GM19467 (cell line): ENCODE results near the gene SLC8A1.

ENCODE experiments used
- ATAC-seq: cut with Tn5 transposase; IDR thresholded peaks from one replicate; pipeline ENCODE4 v1.9.1; 2021; ENCODE audit warnings: mild to moderate bottlenecking, moderate library complexity; ENCODE audit not compliant: unreplicated experiment

Gene SLC8A1

DNA sequence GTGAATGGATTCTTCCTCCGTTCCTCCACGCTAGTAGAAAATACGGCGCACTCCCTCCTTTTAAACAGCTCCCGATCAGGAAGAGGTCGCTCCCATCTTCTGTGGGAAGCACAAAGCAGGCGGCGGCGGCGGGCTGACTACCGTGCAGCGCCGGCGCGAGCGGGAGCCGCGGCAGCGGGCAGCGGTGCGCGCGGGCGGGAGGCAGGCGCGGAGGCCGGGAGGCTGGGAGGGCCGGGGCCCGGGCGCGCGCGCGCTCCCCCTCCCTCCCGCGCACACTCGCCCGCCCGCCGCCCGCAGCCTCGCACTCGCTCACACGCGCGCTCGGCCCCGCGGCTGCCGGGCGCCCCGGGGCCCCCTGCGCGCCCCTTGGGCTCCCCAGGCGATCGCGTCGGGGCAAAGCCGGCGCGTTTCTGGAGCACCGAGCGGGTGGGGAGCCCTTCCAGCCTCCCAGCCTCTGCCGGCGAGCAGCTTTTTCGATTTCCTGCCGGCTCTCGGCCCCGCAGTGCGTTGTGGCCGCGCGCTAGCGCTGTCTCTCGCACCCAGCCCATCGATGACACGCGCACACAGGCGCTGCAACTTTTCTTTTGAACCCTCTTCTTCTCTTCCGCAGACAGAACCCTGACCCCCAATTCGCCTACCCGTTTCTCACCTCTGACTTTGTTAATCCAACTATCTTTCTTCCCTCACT lies at the start of gene SLC8A1:
SLC8A1 (minus strand) TSS at position 173 of the 688 bp plus-strand sequence.
- ATAC-seq, result peak; percentile 51

DNA sequence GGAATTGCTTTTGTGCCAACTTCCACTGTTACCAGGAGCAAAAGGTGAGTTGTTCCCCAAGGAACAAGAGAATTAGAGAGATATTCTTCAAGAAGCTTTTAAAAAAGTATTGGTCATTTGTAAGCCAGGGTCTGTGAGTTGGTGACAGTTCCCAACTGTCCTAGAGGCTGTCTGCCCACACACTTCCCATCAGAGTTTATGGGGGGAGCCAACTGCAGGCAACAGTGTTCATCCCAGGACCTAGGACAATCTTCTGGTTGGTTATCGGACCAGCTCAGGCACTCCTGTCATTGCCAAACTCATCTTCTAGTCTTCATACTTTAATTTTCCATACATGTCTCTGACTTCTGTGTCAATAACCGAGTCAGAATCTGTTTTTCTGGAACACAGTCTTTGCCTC lies 47.5 kb upstream of the SLC8A1 start:
- no peak for ATAC-seq

DNA sequence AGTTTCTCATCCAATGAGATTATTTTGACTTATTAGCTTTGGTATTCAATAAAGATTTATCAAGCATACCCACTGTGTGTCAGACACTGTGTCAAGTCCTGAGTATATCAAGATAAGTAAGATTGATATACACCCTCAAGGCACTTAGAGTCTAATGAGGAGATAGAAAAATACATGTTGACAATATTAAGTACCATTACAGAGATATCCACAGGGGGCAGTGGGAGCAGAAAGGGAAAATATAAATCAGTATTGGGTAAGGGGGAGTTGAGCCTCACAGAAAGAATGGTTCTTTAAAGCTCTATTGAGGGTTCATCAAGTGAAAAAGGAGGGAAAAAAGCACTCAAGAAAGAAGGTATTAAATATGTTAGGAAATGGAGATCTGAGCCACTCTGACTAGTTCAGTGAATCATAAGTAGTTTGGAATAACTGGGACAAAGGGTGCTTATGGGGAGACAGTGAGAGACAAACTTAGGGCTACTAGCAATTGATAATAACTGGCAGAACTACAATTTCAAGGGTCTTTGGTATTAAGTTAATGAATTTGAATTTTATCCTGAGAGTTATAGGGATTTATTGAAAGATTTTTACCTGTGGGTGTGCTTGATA lies 45.5 kb upstream of the SLC8A1 start:
- no peak for ATAC-seq

DNA sequence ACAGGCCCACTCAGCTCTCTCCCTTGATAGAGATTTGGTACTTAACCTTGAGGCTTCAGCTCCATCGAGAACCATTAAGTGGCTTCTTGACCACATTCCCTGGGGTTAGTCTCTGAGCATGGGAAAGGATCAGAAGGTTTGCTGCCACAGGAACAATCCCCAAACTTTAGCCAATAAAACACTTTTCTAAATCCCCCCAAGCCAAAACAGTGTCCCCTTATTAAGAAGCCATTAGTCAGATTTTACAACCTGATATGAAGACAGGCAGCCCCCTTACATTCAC lies 37.7 kb upstream of the SLC8A1 start:
- ATAC-seq, result no peak

DNA sequence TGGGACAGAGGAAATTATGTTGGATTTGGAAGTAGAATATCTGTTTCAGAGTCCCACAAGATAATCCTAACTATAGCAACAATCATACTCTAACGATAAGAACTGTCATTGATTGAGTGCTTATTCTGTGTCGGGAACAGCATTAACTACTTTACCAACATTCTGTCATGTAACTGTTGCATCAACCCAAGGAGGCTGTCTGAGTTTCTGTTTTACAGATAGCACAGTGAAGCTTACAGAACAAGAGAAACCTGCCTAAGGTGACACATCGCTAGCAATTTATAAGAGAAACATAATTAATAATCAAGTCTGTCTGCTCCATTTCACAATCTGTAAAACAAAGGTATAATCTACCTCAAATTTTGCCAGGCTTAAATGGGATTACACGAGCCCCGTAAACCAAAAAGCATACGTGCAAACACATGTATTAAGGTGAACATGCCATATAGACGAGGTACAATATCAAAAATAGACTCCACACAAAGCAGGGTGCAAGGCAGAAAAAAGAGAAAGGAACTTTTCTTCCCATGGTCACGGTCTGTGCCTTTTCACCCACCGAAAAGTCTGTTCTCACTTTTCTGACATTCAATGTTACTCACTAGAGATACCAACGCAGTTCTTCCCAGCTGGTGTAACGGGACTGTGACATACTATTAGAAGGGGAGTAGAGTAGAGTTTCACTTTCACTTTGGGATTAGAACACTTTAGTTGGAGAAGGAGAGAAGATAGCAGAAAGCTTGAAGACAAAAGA lies 37.2 kb upstream of the SLC8A1 start:
- ATAC-seq, result no peak

DNA sequence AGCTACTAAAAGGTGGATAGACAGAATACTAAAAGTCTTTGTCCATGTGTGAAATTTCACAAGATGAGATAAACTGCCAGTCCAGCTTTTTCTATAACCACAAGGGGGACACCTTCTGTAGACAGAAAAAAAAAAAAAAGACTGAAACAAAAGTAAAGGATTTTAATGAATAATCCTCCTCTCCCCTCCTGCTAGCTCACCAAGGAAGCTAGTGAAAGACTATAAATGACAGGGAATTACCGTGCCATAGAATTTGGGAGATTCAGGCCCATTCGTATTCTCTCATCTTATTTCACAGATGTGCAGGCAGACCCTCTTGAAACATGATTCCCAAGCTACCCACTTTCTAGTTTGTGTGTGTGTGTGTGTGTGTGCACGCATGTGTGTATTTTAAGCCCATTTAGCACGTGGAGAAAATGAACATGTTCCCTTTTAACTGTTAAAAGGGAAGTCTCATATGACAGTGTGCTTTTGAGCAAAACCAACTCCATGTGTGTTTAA lies 36.3 kb upstream of the SLC8A1 start:
- ATAC-seq, result no peak

DNA sequence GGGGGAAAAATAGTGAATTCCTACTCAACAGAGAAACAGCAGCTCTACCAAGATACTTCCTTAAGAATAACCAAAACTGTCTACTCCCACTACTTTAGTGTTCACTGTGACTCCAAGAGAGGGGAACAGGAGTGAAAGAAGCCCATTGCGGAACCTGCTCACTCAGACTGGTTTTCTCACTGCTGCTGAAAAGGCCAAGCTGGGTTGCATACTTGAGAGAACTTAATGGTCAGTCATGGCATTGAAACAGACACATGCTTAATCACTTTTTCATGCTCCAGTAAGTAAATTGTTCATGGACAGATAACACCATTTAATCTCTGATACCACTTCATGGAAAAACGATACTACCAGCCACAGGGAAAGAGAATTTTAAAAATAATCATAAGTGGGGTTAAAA lies 35.7 kb upstream of the SLC8A1 start:
- no peak for ATAC-seq

DNA sequence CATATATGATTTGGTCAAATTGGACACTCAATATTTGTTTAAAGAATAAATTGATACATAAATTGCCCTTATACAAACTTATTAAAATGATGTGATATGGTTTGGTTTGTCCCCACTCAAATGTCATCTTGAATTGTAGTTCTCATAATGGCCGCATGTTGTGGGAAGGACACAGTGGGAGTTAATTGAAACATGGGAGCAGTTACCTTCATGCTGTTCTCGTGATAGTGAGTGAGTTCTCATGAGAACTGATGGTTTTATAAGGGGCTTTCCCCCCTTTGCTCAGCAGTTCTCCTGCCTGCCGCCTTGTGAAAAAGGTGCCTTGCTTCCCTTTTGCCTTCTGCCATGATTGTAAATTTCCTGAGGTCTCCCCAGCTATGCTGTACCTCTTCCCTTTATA lies 34.0 kb upstream of the SLC8A1 start:
- no peak for ATAC-seq

DNA sequence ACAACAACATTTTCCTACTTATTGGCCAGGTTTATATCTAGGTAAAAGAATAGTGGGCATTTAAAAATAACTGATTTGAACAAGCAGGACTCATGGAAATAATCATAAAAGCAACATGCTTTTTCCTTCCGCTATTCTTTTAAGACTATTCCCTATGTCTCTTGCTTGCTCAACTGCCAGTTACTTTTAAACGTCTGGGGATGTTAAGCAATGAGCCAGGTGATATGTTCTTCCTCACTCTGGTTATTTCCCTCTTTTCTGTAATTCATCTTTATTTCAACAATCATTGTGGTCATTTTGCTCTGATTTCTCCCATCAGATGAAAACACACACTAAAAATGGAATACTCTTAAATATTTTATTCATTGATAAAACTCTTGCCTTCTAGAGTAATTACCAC lies 33.4 kb upstream of the SLC8A1 start:
- no peak for ATAC-seq

DNA sequence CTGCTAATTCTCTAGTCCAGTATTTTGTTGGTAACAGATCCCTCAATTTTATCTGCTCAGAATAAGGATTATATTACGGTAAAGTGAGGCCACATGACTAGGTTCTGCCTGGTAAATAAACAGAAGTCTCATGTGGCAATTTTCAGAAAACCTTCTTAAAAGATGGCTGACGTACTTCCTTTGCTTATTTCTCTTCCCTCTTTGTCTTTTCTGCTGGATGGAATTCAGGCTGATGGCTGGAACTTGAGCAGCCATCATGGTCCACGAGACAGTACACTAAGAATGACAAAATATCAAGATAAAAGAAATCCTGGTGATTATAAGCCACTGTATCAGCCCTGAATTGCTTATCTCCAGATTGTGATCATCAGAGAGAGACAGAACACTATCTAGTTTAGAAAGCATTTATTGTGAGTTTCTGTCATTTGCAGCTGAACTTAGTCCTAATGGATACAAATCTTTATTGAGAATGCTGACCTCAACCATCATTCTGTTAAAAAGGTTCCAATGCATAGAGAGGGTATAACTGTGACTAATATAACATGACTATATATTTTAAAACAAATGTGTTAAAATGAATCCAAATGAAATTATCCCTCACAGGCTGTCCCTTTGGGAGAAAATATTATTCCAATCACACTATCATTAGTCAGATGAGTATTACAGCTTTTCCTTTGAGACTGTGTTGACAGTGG lies 31.8 kb upstream of the SLC8A1 start:
- no peak for ATAC-seq

DNA sequence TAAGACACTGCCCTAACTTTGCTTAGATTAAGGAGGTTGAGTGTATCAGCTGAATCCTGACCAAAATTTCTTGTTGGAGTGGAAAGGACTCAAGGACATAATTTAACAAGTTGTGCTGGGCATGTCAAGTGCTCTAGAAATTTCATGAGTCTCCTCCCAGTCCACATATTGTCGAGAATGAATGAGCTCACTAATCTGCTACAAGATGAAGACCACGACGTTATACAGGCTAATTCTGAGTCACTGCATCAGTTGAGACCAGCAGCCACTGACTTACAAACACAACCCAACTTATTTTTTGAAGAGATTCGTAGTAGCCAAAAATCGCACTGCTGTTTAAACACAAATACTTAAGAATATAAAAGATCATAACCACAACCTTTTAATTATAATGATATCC lies 28.7 kb upstream of the SLC8A1 start:
- ATAC-seq, result no peak

DNA sequence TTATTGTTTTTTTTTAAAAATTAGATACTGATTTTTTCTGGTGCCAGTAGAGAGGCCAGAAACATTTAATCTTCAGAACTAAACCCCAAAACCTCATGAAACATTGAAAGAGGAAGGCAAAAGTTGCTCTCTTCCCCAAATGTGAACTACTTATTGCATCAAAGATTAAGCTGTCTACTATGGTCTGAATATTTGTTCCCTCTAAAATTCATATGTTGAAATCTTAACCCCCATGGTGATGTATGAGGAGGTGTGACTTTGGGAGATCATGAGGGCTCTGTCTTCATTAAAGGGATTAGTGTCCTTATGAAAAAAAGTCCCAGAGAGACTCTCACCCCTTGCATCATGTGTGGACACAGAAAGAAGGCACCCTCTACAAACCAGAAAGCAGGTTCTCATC lies 28.2 kb upstream of the SLC8A1 start:
- ATAC-seq, result no peak

DNA sequence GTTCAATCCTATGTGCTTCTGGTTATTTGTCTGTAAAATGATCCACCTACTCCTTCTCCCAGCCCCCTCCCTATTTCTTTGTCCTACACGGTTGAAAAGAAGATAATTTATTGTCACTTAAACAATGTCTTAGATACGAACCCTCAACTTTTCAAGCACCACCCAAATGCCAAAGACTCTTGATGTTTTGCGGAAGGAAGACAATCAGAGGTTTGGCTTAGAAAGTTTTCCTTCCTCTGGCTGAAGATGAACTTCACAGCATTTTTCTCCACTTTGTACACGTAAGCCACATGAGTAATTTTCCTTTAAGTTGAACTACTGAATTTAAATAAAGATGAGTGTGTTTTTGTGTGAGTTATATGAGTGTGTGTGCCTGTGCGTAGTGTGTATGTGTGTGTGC lies 25.5 kb upstream of the SLC8A1 start:
- no peak for ATAC-seq

DNA sequence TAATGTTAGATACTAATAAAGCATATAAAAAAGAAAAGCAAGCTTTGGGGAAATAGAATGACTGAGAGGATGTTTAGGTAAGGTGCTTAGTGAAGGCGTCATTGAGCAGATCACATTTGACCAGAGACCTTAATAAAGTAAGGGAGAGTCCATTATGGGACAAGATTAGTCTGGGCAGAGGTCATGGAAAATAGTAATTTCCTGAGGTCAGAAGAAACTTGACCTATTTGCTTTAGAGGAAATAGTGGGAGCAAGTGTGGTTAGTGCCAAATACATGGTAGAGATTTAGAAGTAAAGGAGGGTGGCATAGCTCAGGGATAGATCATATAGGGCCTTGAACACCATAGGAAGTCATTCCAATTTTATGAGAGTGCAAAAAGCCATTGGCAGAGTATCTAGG lies 24.5 kb upstream of the SLC8A1 start:
- no peak for ATAC-seq

DNA sequence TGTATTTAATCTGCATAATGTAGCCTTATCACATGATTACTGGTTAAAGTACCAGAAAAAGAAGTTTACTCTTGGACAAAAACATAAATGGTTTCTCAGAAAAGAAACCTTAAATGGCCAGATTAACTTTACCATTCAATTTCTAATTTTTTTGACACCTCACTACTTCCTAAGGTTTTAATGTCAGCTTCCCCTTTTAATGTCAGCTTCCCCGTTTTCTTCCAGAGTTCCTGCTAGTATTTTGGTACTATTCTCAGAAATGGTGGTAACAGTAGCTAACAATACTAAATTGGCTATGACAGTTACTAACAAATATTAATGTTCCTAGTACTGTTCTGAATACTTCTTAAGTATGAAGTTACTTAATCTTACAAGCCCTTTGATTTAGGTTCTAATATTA lies 22.4 kb upstream of the SLC8A1 start:
- no peak for ATAC-seq

DNA sequence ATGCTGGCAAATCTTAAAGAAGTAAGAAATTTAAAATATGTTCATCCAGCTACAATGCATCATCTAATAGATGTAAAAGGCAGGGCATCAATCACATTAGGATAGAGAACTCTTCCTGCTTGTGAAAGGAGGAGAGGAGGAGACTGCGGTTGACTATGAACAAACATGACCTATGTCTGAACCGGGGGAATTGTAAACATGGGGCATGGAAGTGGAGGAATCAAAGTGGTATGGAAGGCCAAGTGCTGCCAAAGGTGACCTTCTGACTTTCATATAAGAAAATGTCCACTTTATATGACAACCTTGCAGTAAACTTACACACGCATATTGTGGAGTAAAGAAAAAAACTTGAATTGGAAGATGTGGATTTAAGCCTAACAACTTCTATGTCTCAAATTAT lies 20.0 kb upstream of the SLC8A1 start:
- no peak for ATAC-seq

DNA sequence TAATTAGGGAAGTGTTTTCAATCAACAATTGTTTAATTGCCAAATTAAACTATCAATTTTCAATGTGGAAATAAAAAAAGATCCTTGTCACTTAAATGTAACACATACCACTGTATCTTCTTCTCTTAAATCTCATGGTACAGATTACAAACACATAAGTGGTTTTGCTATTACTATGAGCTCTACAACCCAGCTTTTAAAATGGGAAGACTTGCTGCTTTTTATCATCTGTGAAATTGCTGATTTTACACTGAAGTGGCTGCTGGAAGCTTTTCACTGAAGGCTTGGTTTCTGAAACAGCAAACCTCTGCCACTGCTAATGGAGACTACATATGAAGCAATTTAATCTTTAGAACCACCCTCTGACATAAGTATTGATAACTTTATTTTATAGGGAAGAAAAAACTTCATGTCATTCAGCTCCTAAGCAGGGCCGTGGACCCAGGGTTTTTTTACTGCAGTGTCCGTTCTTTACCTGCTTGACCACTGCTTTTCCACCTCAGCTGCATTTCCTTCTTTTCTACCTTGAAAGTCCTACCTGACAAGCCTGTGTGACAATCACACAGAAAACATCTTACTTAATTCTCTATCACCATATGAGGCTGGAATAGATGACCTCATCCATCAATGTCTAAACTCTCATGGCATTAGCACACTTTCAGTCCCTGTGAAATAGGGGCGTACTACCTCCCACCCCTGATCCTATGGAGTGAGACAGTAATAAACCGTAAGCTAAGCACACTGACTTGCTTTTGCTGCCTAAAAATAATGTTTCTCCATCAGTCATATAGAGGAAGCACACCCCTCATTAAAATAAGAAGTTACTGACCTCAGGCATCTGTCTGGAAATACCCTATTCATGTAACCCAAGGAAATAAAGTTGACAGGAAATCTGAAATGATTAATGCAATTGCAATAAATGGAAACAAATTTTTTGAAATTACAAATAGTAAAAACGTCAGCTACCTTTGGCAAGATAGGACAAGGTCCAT lies 19.2 kb upstream of the SLC8A1 start:
- ATAC-seq, result no peak

DNA sequence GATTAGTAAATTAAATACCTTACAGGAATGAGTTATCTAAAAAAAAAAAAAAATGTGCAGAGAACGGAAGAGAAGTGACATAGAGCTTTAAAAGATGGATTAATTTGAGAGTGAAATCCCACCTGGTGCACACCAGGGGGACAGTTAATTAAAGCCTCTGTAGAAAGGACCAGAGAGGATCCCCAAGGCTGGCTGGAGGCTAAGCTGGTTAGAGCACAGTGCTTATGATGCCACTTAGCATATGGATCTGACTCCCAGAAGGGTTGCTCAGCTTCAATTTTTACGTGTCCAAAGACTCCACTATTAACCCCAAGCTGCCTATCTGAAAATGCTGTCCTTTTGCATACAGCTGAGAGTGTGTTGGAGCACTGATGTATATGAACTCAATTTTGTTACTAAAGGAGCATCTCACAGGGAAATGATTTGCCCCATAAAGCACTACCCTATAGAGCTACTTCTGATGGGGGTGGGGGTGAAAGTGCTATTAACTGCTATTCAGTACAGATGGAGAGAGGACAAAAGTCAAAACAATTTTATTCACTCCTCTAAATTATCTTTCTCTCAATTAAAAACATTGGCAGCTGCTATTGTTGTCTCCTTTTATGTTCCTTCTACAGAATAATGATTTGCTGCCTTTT lies 15.2 kb upstream of the SLC8A1 start:
- ATAC-seq, result no peak

DNA sequence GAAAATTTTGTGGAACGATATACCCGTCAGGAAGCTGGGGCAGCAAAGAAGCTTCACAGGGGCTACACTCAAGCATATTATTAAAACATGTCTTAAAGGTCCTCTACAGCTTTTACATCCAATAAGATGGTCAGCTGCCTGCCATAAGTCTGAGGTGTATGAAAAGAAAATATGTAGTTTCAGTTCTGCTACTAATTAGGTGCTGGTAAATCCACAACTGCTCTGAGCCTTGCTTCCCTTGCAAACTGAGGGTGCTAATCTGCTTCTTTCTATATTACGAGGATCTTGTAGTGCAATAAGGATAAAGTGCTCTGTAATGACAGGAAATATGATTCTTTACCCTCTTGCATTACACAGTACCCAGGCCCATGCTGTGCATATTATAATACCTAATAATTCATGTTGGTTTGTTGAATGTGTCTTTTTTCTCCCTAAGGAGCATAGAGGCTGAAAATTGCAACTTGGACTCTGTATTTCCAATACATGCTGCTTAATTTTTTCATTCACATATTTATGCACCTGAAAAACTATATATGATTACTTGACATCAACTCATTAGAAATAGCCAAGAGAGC lies 14.5 kb upstream of the SLC8A1 start:
- ATAC-seq, result no peak

DNA sequence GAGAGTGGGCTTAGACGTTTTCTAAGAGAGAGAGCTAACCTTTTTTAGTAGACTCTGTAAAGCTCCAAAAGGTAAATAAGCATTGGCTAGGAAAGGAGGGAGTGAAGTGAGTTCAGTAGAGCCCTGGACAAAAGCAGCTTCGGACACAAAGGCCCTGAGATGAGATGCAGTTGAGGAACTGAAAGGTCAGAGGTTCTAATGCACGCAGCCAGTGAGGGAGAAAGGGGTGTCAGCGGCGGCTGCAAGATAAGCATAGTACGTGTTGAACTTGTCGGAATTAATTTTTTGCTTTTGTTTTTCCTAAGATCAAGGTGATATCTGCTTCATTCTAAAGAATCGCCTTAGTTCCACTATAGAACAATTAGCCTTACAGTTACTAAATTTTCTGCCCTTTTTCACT lies 11.2 kb upstream of the SLC8A1 start:
- no peak for ATAC-seq
